Activated T-helper 17 cell treated with anti-CD3 and anti-CD28 coated beads, Interleukin-2, amount 50 U/mL, for 72 hours (primary cell): ENCODE results near the gene GCSAM. TPM values are rescaled to one million over a fixed set of nuclear protein-coding genes. Genes with fewer than 3 reads are reported as not detected.
A peak's percentile ranks its signal among the peaks of the same experiment; 100 is the strongest.

Experiments used
- ATAC-seq: fragments of 150-1000 bp; cut with Tn5 transposase; replicated peaks from 2 replicates; pipeline ENCODE4 v1.10.0; 2021; ENCODE audit warnings: mild to moderate bottlenecking, moderate library complexity
- H3K27ac Mint-ChIP-seq: one replicate; pipeline ENCODE4 v1.8.0; 2022; ENCODE audit warnings: mixed read lengths
- H3K27me3 Mint-ChIP-seq: one replicate; pipeline ENCODE4 v1.8.0; 2022; ENCODE audit warnings: mixed read lengths
- H3K36me3 Mint-ChIP-seq: one replicate; pipeline ENCODE4 v1.8.0; 2022; ENCODE audit warnings: low read depth, mild to moderate bottlenecking, mixed read lengths
- H3K4me1 Mint-ChIP-seq: one replicate; pipeline ENCODE4 v1.8.0; 2022; ENCODE audit warnings: mixed read lengths
- H3K4me3 Mint-ChIP-seq: one replicate; pipeline ENCODE4 v1.8.0; 2022; ENCODE audit warnings: mild to moderate bottlenecking, mixed read lengths
- H3K9me3 Mint-ChIP-seq: one replicate; pipeline ENCODE4 v1.8.0; 2022; ENCODE audit warnings: mixed read lengths
- total RNA-seq, 2 donors: library from RNA; stranded (reverse); gene quantifications; one replicate each; pipeline ENCODE4 v1.2.3, GENCODE V29; 2022

Gene GCSAM
- total RNA-seq, 2 donors from 2014 or later = 13.5 to 18.6 TPM

DNA sequence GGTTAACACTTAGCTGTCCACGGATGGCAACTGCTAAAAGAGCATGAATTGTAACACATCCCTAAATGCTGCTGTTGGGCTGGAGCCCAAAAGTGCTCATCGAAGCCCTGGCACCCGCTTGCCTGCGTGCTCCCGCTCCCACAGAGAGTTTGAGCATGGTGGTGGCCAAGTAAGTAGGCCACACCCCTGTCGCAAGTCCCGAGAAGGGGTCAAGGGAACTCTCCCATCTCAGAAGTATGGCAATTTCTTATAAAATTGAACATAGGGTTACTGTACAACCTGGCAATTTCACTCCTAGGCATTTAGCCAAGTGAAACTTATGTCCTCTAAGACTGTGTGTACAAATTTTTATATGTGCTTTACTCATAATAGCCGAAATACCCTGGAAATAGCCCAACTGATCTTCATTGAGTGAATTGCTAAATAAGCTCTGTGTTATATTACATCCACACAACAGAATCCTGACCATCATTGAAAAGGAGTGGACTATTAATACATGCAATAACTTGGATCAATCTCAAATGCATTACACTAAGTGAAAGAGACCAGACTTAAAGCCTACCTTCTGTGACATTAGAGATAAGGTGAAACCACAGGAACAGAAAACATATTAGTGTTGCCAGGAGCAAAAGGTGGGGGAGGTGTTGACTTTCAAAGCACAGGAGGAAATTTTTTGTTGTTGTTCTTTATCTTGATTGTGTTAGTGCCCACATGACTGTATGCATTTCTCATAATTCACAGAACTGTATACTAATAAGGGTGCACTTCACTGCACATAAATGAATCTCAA lies 1.5 kb upstream of the GCSAM start:
- H3K9me3 Mint-ChIP-seq = no peaks in the 10 kb centered on the region
- H3K4me1 Mint-ChIP-seq = peaks cover 51% of the 10 kb centered on the region
- H3K36me3 Mint-ChIP-seq = peaks cover 7% of the 10 kb centered on the region
- H3K4me3 Mint-ChIP-seq = peak overlapping the region; percentile 93
- no peaks in the 10 kb centered on the region for H3K27me3 Mint-ChIP-seq
- peak overlapping the region; percentile 96 for H3K27ac Mint-ChIP-seq
- ATAC-seq = peak; percentile 33

DNA sequence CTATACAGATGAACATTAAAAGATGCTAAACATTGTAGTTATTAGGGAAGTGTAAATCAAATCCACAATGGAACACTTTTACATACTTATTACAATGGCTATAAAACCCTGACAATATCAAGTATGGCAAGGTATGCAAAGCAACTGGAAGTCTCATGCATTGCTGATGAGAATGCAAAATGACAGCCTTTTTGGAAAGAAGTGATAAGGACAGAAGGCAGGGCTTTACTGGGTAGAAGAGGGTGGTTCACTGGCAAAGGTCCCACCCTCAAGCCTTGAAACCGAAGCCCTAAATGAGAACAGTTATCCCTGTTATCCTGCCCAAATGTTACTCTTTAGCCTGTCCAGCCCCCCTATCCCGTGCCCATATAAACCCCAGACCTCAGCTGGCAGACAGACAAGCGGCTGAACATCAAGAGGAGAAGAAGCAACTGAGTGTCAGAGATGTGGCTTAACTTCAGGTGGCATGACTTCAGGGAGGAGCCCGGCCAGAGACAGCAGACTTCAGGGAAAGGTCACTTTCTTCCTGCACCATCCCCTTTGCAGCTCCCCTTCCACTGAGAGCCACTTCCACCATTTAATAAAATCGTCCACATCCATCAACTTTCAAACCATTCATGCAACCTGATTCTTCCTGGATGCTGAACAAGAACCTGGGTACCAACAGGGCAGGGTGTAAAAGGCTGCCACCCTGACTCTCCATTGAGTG lies 732 bp upstream of the GCSAM start:
- Mint-ChIP-seq H3K9me3 (no peaks in the 10 kb centered on the region), H3K27me3 (no peaks in the 10 kb centered on the region), H3K27ac (peak overlapping the region; percentile 96), H3K4me3 (peak overlapping the region; percentile 93), H3K4me1 (peaks cover 58% of the 10 kb centered on the region), H3K36me3 (peaks cover 12% of the 10 kb centered on the region)
- ATAC-seq = no peak

DNA sequence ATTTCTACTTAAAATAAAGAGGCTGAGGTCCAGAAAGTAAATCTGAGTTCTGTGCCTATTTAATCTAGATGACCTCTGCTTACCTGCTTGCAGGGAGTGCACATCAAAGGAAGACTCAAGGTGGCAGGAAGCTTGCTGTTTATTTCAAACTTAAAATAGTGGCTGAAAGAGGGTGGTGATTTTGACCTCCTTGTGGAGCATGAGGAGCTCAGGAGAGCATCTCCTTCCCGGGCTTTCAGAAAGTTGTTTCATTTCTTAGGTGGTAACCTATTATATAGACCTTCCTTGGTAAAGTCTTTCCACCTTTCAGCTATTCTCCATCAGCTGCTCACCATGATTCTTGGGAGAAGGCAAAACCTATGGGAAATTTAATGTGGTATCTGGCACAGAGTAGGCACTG lies 494 bp downstream of the GCSAM start:
- peaks cover 66% of the 10 kb centered on the region for H3K4me1 Mint-ChIP-seq
- no peaks in the 10 kb centered on the region for H3K9me3 Mint-ChIP-seq
- no peaks in the 10 kb centered on the region for H3K27me3 Mint-ChIP-seq
- peak; percentile 4 for ATAC-seq
- H3K36me3 Mint-ChIP-seq = peaks cover 16% of the 10 kb centered on the region
- H3K4me3 Mint-ChIP-seq = peak overlapping the region; percentile 93
- peak overlapping the region; percentile 96 for H3K27ac Mint-ChIP-seq

DNA sequence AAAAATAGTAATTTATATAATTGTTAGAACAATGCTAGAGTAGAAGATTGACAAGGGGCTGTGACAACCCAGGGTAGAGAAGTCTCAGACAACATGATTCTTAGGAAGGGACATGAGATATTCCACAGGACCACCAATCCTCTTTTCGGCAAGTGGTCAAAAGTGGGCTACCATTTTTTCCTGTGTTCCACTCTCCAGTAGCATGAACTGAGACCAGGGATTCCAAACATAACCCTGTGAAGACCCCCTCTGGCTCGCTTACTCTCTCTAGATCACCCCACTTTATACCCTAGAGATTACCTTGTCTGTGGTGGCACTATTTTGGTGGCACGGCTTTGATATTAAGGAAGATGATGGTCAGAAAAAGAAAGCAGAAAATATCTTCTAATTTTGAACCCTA lies 960 bp downstream of the GCSAM start:
- Mint-ChIP-seq H3K36me3 (peaks cover 19% of the 10 kb centered on the region), H3K27me3 (no peaks in the 10 kb centered on the region), H3K4me3 (peak overlapping the region; percentile 93), H3K4me1 (peaks cover 64% of the 10 kb centered on the region), H3K27ac (peak overlapping the region; percentile 96), H3K9me3 (no peaks in the 10 kb centered on the region)
- no peak for ATAC-seq

DNA sequence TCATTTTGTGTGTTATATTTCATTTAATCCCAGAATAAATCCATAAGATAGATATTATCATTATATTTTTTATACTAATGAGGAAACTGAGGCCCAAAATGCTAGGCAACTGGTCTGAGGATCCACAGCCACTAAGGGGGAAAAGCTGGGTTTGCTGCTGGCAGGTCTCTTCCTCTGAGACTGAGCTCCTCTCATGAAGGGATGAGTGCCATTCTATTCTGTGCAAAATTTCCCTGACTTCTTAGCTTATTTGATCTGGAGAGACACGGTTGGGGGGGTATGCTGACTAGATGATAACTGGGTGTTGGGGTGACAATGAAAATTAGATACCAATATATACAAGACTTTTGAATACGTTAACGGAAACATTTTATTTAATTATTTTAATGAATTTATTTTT lies 1.9 kb downstream of the GCSAM start:
- Mint-ChIP-seq H3K27me3 (no peaks in the 10 kb centered on the region), H3K36me3 (peaks cover 29% of the 10 kb centered on the region), H3K27ac (peak overlapping the region; percentile 82), H3K9me3 (no peaks in the 10 kb centered on the region), H3K4me1 (peaks cover 66% of the 10 kb centered on the region), H3K4me3 (peak overlapping the region; percentile 58)
- ATAC-seq = no peak

DNA sequence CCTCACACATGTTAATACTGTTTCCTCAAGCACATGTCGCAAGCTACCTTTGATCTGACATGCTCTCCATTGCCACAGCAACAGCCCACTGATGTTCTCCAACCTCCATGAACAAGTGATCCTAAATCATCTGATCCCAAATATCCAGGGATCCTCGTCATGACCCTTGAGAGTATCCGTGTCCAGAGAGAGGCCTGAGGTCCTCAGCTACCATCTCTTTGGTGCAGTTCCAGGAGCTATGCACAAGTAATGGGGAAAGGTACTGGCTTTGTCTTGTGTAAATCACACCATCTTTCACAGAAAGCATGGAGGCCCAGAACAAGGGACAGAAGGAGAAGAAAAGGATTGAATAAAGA lies 2.4 kb downstream of the GCSAM start:
- Mint-ChIP-seq H3K27ac (peak overlapping the region; percentile 82), H3K36me3 (peaks cover 34% of the 10 kb centered on the region), H3K9me3 (no peaks in the 10 kb centered on the region), H3K4me1 (peaks cover 65% of the 10 kb centered on the region), H3K4me3 (peak overlapping the region; percentile 58), H3K27me3 (no peaks in the 10 kb centered on the region)
- no peak for ATAC-seq

DNA sequence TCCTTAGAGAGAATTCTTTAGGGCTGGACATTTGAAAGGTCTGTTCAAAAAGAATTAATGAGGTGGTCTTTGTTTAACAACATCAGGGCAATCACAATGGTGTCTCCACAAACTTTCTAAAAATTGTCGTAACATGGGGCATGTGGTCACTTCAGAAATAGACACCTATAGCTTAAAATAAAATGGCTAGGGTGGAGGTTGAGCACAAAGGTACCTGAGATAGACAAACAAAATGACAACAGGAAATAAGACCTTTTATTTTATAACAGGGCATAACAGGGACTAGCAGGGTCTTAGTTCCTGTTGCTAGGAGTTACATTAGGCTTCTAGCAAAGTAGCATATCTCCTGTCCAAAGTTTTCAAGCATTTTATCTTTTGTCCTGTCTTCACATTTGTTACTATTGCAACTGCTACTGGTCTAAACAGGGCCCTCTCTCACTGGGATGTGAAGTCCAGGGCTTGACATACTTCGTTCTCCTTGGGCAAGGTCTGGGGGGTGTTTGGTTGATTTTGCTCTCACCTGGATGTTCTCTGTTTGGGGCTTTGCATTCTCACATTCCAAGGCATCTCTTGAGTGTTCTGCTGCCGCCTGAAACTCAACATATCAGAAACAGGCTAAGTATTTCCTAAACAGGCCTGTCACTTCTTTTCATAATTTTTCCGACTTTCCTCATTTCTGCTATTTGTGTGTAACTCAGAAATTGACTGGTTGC lies 3.0 kb downstream of the GCSAM start:
- Mint-ChIP-seq H3K36me3 (peaks cover 39% of the 10 kb centered on the region), H3K4me3 (peak overlapping the region; percentile 58), H3K27me3 (no peaks in the 10 kb centered on the region), H3K4me1 (peaks cover 60% of the 10 kb centered on the region), H3K9me3 (no peaks in the 10 kb centered on the region), H3K27ac (peak overlapping the region; percentile 82)
- no peak for ATAC-seq

DNA sequence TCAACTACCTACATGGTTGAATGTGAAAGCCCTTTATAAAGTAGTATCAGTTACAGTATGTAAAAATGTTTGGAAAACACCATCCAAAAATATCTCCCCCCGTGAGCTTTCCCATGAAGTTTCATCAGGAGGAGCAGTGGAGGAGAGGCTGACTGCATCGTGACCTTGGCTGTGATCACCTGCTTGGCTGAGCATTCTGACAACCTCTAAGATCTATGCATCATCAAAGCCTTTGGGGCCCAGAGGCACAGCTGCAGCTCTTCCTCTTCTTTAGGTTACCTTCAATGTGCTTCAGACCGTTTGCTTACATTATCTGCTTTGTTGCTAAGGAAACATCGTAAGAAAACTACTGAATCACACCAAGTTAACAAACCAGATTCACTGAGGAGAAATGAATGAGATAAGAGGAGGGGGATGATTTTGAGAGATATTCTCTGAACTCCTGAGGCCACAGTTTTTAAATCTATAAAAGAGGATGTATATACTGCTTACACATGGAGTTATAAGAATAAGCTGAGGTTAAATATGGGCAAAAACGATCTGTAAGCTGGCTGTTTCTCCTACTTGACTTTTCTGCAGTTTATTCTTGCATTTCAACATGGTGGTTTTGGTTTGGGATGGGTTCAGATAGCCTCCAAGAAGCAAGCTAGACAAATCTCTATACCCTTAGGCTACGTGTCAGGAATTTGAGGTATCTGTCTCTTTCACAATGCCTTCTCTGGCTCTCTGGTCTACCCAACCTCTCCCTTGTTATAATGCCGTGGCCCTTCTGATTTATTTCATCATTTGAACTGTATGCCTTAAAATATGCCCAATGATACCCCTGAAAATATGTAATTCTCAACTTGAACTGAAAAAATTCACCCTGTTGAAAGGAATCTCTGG lies 4.0 kb downstream of the GCSAM start:
- no peaks in the 10 kb centered on the region for H3K27me3 Mint-ChIP-seq
- no peaks in the 10 kb centered on the region for H3K9me3 Mint-ChIP-seq
- H3K4me3 Mint-ChIP-seq = peak overlapping the region; percentile 58
- peaks cover 53% of the 10 kb centered on the region for H3K4me1 Mint-ChIP-seq
- peaks cover 46% of the 10 kb centered on the region for H3K36me3 Mint-ChIP-seq
- peak; percentile 69 for ATAC-seq
- H3K27ac Mint-ChIP-seq = peak overlapping the region; percentile 82

DNA sequence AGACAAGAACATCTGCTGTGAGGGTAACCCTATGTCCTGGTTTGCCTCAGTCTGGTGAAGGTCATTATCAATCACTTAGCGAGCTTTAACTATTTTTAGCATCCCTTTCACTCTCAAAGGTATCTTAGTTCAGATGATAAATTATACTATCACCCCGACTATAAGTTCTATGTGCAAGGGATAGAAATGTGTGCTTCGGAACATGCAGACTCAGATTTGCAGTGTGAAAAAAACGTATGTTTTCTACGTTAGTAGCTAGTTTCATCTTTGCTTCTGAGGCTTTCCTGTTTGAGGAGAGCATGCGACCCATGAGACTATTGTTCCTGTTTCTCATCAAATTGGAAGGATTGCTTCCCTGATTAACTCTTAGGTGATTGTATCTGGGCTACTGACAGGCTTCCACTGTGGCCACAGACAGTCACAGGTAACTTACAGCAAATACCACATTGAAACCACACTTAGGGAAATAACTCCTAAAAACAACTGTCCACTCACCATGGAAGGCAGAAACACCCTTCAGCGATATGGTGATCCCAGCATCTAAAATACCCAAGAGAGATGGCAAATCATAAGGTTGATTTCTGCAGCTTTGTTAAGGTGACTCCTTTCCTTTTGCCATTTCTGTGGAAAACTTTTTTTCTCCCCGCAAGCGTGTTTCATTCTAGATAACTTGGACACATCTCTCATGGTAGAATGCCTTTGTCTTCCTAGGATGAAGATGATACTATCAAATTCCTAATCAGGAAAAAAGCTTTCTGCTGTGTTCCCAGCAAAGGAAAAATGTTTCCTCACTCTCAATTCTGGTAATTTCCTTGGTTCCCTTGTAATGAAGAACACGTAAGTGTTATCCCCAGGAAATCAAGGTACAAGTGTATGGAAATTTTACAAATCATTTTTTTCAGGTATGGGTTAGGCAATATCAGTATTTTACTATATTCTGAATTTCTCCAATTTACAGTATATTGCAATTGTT lies 5.2 kb downstream of the GCSAM start:
- H3K36me3 Mint-ChIP-seq = peaks cover 58% of the 10 kb centered on the region
- H3K9me3 Mint-ChIP-seq = no peaks in the 10 kb centered on the region
- ATAC-seq = peak; percentile 45
- peaks cover 45% of the 10 kb centered on the region for H3K4me1 Mint-ChIP-seq
- peak overlapping the region; percentile 58 for H3K4me3 Mint-ChIP-seq
- H3K27ac Mint-ChIP-seq = peak overlapping the region; percentile 82
- H3K27me3 Mint-ChIP-seq = no peaks in the 10 kb centered on the region

DNA sequence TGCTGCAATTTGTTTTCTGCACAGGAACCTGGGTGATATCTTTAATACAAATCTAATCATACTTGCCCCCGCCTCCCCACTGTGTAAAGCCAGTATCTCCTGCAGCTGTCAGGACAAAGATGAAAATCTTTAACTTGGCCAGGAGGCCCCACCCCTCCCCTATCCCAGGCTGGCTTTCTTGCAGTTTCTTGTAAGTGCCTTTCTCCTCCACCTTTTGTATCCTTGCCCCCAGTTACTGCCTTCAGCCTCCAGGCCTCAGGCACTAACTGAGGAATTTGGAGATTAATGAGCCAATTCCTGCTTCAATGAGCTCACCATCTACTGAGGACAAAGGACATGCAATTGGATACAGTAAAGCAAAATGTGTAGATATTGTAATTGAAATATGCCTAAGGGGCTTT lies 6.5 kb downstream of the GCSAM start:
- peaks cover 44% of the 10 kb centered on the region for H3K4me1 Mint-ChIP-seq
- H3K9me3 Mint-ChIP-seq = no peaks in the 10 kb centered on the region
- ATAC-seq = no peak
- H3K36me3 Mint-ChIP-seq = peaks cover 69% of the 10 kb centered on the region
- peak overlapping the region; percentile 58 for H3K4me3 Mint-ChIP-seq
- peak overlapping the region; percentile 82 for H3K27ac Mint-ChIP-seq
- H3K27me3 Mint-ChIP-seq = no peaks in the 10 kb centered on the region

DNA sequence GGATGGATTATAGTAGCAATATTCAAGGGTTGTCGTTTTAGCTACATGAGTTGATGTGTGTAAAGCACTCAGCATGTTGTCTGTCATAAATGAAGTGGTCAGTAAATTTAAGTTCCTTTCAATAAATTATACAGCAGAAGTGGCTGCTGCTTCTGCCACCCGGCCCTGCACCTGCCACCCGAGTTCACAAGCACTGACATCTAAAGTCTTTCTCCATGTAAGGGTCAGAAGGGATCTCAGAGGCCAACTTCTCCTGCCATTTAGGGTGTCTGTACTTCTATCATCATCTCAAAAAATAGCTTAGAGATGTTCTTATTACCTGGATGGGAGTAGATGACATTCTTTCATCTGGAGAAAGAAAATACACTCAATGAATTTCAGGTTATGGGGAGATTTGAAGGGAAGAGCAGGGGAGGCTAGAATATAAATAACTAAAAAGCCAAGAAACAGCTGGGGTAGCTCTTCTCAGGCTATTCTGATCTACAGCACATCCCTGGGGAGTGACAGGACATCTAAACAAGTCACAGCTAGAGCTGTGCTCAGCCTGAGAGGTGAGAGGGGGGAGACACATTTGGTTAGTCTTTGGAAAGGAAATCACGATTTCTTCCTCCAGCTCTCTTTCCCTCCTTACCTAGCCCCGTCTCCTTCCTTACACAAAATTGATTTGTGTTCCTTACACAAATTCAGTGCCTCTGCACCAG lies 8.0 kb downstream of the GCSAM start:
- peaks cover 31% of the 10 kb centered on the region for H3K4me1 Mint-ChIP-seq
- no peak for ATAC-seq
- no peak overlapping the region for H3K4me3 Mint-ChIP-seq
- H3K9me3 Mint-ChIP-seq = no peaks in the 10 kb centered on the region
- H3K36me3 Mint-ChIP-seq = peaks cover 70% of the 10 kb centered on the region
- H3K27me3 Mint-ChIP-seq = no peaks in the 10 kb centered on the region
- H3K27ac Mint-ChIP-seq = peak overlapping the region; percentile 82

DNA sequence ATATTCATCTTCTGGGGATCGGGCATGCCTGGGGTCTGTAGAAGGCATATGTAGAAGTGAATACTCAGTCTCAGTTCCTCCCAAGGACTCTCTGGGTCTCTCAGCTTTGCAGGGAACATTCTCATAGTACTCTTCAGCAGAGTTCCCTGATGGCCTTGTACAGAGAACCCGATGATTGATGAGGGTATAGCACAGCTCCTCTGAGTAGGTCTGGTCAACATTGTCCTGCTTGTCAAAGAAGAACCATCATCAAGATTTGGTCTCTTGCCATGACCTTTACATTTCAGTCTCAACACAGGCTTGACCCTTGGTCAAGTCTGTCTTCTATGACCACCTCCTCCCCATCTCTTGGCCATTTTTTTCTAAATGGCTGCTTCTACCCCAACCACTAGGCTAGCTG lies 9.5 kb downstream of the GCSAM start:
- Mint-ChIP-seq H3K27ac (no peak overlapping the region), H3K36me3 (peaks cover 72% of the 10 kb centered on the region), H3K4me3 (no peak overlapping the region), H3K27me3 (no peaks in the 10 kb centered on the region), H3K4me1 (peaks cover 27% of the 10 kb centered on the region), H3K9me3 (no peaks in the 10 kb centered on the region)
- ATAC-seq = no peak

DNA sequence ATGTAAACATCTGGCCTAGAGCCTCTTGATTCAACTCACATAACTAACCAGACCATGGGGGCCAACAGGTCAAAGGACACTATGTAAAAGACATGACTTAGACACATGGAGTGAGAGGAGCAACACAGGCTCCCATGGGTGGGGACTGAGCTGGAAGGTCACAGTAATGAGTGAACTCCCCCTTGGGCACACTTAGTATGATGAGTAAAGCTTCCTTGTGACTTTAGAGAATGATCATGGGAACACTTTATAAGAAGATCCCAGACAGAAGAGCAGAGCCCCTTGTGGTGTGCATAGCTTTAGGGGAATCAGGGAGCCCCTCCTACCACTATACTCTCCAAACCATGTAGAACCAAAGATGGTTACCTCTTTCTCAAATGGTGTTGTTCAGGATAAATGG lies 10.2 kb downstream of the GCSAM start:
- H3K27ac Mint-ChIP-seq = no peak overlapping the region
- no peaks in the 10 kb centered on the region for H3K9me3 Mint-ChIP-seq
- H3K27me3 Mint-ChIP-seq = no peaks in the 10 kb centered on the region
- no peak for ATAC-seq
- no peak overlapping the region for H3K4me3 Mint-ChIP-seq
- peaks cover 77% of the 10 kb centered on the region for H3K36me3 Mint-ChIP-seq
- peaks cover 22% of the 10 kb centered on the region for H3K4me1 Mint-ChIP-seq
